Tibial artery (tissue), 4 donors: Measurements from ENCODE around the gene NTM.

Experiments
- DNase-seq, 2 donors: peaks; one replicate each; pipeline ENCODE4 v3.0.0-alpha.2; 2019
- H3K27ac ChIP-seq, 2 donors: fragments of 200-600 bp; sonication (generic) in 1 of 2; 1 replicate in 1 of 2; 2 replicates in 1 of 2; pipeline ENCODE4 v1.5.1; 2018 to 2019; ENCODE audit warnings: mild to moderate bottlenecking in 1 of 2
- H3K27me3 ChIP-seq, 2 donors: fragments of 200-600 bp; sonication (generic) in 1 of 2; one replicate each; pipeline versions ENCODE4 v1.5.1 to v1.6.0; 2016 to 2019
- H3K36me3 ChIP-seq, 3 donors: fragments of 200-600 bp; sonication (generic) in 2 of 3; one replicate each; pipeline ENCODE4 v1.5.1; 2016 to 2019; ENCODE audit warnings: mild to moderate bottlenecking in 2 of 3
- H3K4me1 ChIP-seq, 4 donors: fragments of 200-600 bp; sonication (generic) in 2 of 4; 1 replicate in 3 of 4; 2 replicates in 1 of 4; pipeline ENCODE4 v1.5.1; 2016 to 2019
- H3K4me3 ChIP-seq, 2 donors: fragments of 200-600 bp; sonication (generic) in 1 of 2; 1 replicate in 1 of 2; 2 replicates in 1 of 2; pipeline ENCODE4 v1.5.1; 2018 to 2019; ENCODE audit warnings: mild to moderate bottlenecking in 2 of 2
- H3K9me3 ChIP-seq, 3 donors: fragments of 200-600 bp; sonication (generic) in 1 of 3; one replicate each; pipeline ENCODE4 v1.5.1; 2016 to 2019
- intact Hi-C: fragments of 100-400 bp; cut with DNase I; formaldehyde crosslinking; loops from one replicate; pipeline ENCODE4 v1.15.0; 2023; ENCODE audit warnings: low total_unique reads
- TF ChIP-seq, protein P1 (sequence below), 2 experiments: fragments of 200-600 bp in 1 of 2; fragments of 450-650 bp in 1 of 2; IDR thresholded peaks; one replicate each; pipeline ENCODE4 v1.5.1; 2017 to 2019; ENCODE audit warnings: antibody characterized with exemption in 2 of 2, mild to moderate bottlenecking in 1 of 2, moderate library complexity in 1 of 2

The NTM gene

DNA sequence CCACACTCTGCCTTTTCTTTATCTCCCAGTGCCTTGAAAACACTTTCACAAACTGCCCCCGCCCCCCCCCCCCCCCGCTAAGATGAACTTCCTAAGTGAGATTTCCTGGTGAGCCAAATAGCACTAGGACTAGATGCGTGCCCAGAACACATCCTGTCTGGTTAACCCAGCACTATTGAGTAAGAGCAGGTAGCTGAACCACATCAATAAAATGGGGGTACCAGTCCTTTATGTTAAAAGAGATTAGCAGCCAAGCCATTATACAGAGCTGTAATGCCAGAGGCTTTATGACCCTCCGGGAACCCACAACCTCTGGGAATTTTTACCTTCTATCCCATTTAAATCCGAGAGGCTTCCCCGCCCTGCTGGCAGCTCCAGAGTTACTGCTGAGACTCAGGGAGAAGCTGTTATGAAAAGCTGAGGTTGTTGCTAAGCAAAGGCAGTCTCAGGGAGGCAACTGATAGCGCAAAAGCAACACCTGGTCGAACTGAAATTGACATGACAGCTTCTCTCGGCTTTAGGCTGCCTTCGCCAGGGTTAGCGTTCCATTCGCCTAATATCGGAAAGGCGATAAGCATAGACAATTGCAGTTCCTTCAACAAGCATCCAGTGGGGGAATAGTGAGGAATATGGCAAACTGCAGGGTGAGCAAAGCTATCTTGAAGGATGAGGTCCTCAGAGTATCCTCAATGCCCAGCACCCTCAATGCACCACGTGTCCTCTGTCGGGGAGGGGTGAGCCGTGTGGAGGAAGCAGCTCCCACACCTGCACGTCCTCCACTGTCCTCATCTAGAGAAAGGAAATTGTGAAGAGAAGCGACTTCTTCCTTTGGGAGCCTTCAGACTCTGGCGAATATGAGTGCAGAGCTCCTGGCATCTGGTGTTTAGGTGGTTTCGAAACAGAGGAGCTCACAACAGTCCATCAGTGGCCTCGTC lies 977.0 kb downstream of the NTM start:
- no peak overlapping the region for H3K4me3 ChIP-seq
- H3K4me1 ChIP-seq: no peaks in the 10 kb centered on the region

DNA sequence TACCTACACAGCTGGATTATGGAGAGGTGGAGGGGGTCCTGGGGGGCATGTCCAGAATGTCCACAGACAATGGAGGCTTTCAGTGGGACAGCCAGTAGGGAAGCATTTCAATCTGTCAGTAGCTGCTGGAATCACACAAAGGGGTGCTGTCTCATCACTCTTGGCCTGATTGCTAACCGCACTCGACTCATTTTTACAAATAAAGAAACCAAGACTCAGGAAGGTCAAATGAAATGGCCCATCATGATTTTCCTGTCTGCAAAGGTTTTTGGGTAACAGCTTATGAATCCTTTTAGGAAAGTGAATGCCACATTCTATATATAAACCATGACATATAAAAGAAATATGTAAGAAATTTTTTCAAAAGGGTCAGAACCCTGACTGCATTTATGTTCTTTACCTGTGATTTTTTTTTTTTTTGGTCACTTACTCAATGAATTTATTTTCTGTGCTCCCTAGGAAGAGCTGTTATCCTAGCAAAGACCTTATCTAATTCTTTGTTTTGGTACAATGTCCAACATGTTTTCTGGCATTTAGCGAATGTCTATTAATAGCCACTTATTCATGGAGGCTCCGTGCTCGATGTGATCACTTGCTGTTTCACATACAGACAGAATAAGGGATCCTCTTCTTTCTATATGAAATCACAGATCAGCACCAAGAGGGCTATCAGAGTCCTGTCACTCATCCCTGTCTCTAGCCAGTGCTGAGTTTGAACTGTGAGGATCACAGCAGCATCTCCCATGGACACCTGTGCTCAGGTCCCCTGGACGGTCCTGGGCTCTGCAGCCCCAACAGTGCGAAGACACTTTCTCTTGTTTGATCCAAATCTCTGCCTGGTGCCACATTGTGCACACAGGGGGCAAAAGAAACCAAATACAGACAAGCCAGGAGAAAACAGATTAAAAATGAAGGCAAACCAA lies 979.7 kb downstream of the NTM start:
- Histone ChIP-seq H3K27ac (no peak overlapping the region), H3K36me3 (no peaks in the 10 kb centered on the region), H3K4me3 (no peak overlapping the region), H3K4me1 (no peaks in the 10 kb centered on the region), H3K27me3 (no peaks in the 10 kb centered on the region), H3K9me3 (no peaks in the 10 kb centered on the region)
- TF ChIP-seq, protein P1, sequence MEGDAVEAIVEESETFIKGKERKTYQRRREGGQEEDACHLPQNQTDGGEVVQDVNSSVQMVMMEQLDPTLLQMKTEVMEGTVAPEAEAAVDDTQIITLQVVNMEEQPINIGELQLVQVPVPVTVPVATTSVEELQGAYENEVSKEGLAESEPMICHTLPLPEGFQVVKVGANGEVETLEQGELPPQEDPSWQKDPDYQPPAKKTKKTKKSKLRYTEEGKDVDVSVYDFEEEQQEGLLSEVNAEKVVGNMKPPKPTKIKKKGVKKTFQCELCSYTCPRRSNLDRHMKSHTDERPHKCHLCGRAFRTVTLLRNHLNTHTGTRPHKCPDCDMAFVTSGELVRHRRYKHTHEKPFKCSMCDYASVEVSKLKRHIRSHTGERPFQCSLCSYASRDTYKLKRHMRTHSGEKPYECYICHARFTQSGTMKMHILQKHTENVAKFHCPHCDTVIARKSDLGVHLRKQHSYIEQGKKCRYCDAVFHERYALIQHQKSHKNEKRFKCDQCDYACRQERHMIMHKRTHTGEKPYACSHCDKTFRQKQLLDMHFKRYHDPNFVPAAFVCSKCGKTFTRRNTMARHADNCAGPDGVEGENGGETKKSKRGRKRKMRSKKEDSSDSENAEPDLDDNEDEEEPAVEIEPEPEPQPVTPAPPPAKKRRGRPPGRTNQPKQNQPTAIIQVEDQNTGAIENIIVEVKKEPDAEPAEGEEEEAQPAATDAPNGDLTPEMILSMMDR (IDR thresholded peaks at IDR 0.05): no peak
- DNase-seq: no peak
- intact Hi-C loops: no loop called here

More for the DNA sequence above, 977.0 kb downstream of the NTM start:
- no peaks in the 10 kb centered on the region for H3K27me3 ChIP-seq
- TF ChIP-seq, protein P1 (IDR thresholded peaks at IDR 0.05): no peak
- intact Hi-C loops: no loop called here
- H3K9me3 ChIP-seq: no peaks in the 10 kb centered on the region
- H3K27ac ChIP-seq: no peak overlapping the region
- no peak for DNase-seq
- no peaks in the 10 kb centered on the region for H3K36me3 ChIP-seq

DNA sequence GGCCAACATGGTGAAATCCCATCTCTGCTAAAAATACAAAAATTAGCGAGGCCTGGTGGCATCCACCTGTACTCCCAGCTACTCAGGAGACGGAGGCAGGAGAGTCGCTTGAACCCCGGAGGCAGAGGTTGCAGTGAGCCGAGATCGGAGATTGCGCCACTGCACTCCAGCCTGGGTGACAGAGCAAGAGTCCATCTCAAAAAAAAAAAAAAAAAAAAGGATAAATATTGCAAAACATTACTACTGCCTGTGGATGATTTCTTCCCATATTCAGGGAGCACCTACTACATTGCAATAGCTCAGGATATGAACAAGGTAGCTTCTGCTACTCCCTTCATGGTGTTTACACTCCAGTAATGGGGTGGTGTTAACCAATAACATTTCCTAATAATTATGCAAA lies 980.6 kb downstream of the NTM start:
- DNase-seq: no peak
- H3K27ac ChIP-seq: no peak overlapping the region
- no peaks in the 10 kb centered on the region for H3K4me1 ChIP-seq
- TF ChIP-seq, protein P1 (IDR thresholded peaks at IDR 0.05): no peak
- no peaks in the 10 kb centered on the region for H3K27me3 ChIP-seq
- H3K4me3 ChIP-seq: no peak overlapping the region
- no peaks in the 10 kb centered on the region for H3K9me3 ChIP-seq
- intact Hi-C loops: no loop called here
- H3K36me3 ChIP-seq: no peaks in the 10 kb centered on the region

DNA sequence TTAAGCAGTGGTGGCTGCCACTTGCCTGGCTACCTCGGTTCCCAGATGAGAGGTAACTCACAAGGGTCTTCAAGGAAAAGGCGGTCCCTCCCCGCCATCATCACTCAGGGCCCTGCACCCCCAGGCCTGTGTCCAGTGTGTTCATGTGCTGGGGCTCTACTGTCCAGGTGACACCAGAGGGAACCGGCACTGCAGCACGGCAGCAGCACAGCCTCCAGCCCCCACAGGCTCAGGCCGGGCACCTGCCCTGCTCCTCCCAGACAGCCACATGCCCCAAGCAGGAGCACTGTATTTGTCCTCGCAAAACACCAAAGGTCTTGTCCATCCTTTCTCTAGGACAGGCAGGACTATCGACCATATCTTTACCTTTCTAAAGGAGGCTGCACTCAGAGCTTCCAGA lies 982.1 kb downstream of the NTM start:
- H3K4me1 ChIP-seq: no peaks in the 10 kb centered on the region
- DNase-seq: no peak
- TF ChIP-seq, protein P1 (IDR thresholded peaks at IDR 0.05): no peak
- H3K27me3 ChIP-seq: no peaks in the 10 kb centered on the region
- no peak overlapping the region for H3K4me3 ChIP-seq
- no peak overlapping the region for H3K27ac ChIP-seq
- no peaks in the 10 kb centered on the region for H3K36me3 ChIP-seq
- no peaks in the 10 kb centered on the region for H3K9me3 ChIP-seq
- intact Hi-C loops: no loop called here

DNA sequence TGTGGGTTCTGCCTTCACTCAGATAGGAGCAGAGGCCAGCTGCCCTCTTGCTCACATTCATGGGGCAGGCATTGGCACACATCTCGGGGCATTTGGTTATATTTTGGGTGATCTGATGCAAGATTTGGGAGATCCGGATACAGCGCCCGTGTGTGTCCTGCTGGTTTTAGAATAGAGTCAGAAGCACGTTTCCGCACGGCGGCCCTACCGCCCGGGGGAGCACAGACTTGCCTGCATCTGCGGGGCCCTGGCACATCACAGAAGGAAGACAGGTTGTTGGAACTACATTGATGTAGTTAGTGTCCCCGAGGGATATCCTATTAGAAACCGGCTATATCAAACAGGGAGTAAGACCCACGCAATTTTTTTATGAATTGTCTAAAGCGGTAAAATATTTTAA lies 982.8 kb downstream of the NTM start:
- Histone ChIP-seq H3K27me3 (no peaks in the 10 kb centered on the region), H3K27ac (no peak overlapping the region), H3K4me3 (no peak overlapping the region), H3K9me3 (no peaks in the 10 kb centered on the region), H3K36me3 (no peaks in the 10 kb centered on the region), H3K4me1 (no peaks in the 10 kb centered on the region)
- TF ChIP-seq, protein P1 (IDR thresholded peaks at IDR 0.05): no peak
- no peak for DNase-seq
- intact Hi-C loops: no loop called here
